Measurements from ENCODE around the gene SEC14L1.
"Not testable (repeated sequence)": the region's sequence is repeated elsewhere in the genome, so short reads cannot be mapped to it uniquely, and the experiment has no call there.

Gene SEC14L1

DNA sequence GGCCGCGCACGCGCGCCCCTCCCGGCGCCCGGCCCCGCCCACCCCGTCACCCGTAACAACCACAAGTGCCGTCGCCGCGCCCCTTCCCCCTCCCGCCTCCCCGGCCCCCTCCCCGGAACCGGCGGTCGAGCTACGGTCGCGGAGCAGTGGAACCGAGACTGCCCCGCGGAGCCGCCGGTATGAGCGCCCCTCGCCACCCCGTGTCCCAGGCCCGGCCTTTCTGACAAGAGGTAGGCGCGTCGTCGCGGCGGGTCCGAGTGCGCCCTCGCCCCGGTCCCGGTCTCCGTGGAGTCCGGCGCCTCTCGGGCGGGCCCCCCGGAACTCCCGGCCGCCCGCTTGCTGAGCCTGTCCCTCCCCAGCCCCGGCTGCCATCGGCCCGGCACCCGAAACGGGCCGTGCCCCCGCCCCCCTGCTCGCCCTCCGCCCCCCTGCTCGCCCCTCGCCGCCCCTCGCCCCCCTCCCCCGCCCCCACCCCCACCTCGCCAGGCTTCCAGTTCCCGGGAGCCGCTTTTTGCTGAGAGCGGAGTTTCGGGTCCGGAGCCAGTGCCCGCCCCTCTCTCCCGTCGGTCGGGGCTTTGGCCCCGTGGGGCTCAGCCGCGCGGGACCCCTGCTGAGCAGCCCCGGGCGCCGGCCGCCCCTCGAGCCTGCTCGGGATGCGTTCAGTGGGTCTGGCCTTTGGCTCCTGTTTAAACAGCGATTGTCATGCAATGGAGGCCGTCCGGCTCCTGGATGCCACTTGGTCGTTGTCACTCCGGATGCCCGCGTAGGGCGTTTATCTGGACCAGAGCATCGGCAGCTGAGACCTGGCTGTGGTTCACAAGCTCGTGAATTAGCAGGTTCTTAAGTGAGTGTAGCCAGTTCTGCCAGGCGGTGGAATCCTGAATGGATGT lies at the start of gene SEC14L1:
Gene SEC14L1 (plus strand): TSS at position 92 of the 890 bp plus-strand sequence. CDS start 2,628 bp downstream, outside the sequence.
- DNase-seq (ENCODE audit: low read depth in 2 of 2), result peak in 1 of 2 donors; percentile 14

DNA sequence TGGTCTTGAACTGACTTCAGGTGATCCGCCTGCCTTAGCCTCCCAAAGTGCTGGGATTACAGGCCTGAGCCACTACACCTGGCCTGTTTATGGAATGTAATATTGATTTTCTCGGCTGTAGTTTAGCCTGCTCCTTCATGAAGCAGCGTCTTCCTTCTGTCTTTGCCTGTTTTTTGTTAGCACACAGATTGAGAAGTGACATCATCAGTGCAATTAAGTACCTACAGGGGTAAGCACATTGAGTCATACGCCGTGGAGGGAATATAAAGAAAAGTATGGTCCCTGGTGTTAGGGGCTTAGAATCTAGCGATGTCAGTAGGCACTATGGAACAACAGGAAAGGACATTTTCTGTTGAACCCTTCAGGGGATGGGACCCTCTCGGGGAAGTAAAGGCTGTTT lies 48.7 kb upstream of the SEC14L1 start:
- no peak for DNase-seq (ENCODE audit: low read depth in 2 of 2)

GRCh38 chr17:77095461-77095860 lies 45.3 kb upstream of the SEC14L1 start:
- no peak for DNase-seq (ENCODE audit: low read depth in 2 of 2)

- no peak for DNase-seq (ENCODE audit: low read depth in 2 of 2)
Measured at GRCh38 chr17:77096570-77097214, 44.1 kb upstream of the SEC14L1 start.

DNA sequence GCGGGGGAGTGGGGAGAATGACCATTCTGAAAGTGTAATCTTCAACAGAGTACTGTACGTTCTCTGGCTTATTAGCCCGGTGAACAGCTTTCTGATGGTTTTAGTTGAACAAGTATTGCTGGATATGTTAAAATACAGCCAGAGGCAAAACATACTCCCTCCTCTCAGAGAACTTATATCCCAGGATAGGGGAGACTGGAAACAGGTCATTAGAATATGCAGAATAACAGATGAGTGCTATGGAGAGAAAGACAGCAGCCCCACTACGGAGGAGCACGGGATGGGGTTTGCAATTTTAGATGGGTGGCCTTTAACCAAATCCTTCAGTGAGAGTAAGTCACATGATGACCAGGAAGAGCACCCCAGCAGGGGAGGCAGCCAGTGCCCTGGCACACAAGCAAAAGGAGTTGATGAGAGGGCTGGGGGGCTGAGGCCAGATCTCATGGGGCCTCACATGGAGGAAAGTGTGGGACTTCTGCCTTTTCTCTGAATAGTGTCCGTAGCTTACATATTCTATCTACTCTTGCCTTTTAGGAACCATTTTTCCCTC lies 43.1 kb upstream of the SEC14L1 start:
- no peak for DNase-seq (ENCODE audit: low read depth in 2 of 2)

- no peak for DNase-seq (ENCODE audit: low read depth in 2 of 2)
Measured at GRCh38 chr17:77098884-77099545, 41.8 kb upstream of the SEC14L1 start.

DNA sequence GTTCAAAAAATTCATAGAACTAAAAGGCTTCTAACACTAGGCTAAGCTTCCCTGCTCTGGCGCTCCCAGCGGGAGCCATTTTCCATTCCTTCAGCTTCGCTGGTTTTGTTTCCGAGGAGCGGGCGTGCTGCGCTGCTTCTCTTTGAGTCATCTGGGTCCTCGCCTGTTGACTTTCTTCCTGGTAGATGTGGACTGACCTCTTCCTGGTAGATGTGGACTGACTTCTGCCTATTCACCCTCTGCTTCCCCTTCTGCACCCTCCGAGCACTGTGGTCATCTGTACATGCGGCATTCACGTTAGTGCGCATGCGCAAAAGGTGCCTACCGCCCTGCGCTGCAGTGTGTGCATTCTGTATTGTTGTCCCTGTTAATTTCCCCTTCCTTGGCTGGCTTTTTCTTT lies 40.8 kb upstream of the SEC14L1 start:
- no peak for DNase-seq (ENCODE audit: low read depth in 2 of 2)

DNA sequence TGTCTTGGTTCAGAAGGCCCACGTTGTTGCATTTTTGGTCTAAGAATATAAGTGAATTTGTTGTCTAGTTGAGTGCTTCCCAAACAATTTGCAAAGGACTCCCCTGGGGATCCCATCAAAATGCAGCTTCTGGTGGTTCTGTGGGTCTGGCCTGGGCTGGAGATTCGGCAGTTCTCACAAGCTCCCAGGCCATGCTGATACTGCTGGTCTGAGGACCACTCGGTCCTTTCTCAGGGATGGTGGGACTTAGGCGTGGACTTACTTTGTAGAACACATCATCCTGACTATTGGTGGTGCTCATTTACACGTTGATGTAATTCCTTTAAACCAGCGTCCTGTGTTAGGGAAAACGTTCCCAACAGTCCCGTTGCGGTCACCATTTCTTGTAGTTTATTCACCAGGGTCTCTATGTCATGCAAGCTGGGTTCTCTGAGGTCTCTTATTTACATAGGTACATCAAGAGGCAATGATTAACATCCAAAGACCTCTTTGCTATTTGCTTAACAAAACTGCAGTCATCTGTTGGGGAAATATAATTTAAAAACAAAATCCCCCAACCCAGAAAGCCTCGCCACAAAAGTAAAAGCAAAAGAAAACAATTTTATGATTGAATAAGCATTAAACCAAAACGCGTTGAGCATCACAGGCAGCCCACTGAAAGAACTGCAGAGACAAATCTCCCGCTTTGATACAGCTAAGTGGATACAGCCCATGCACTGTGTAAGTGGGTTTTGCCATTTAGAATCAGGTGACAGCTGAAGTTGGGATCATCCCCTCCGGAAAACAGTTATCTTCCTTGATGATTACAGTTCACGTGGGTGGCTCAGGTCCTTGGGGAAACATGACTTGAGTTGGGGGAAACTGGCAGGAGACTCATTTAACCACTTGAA lies 39.0 kb upstream of the SEC14L1 start:
- no peak for DNase-seq (ENCODE audit: low read depth in 2 of 2)

DNA sequence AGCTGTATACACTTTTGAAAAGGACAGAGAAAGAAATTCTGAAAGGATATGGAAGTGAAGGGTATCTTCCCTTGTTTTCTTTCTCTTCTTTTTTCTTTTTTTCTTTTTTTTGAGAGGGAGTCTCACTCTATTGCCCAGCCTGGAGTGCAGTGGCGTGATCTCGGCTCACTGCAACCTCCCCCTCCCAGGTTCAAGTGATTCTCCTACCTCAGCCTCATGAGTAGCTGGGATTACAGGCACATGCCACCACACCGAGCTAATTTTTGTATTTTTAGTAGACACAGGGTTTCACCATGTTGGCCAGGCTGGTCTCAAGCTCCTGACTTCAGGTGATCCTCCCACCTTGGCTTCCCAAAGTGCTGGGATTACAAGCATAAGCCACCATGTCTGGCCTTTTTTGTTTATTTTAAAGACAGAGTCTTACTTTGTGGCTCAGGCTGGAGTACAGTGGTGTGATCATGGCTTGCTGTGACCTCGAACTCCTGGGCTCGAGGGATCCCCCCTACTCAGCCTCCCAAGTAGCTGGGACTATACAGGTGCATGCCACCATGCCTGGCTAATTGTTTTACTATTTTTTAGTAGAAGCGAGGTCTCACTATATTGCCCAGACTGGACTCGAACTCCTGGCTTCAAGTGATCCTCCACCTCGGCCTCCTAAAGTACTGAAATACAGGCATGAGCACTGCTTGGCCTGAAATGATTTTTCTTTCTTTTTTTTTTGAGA lies 38.2 kb upstream of the SEC14L1 start:
- DNase-seq (ENCODE audit: low read depth in 2 of 2), result not testable (repeated sequence)

DNA sequence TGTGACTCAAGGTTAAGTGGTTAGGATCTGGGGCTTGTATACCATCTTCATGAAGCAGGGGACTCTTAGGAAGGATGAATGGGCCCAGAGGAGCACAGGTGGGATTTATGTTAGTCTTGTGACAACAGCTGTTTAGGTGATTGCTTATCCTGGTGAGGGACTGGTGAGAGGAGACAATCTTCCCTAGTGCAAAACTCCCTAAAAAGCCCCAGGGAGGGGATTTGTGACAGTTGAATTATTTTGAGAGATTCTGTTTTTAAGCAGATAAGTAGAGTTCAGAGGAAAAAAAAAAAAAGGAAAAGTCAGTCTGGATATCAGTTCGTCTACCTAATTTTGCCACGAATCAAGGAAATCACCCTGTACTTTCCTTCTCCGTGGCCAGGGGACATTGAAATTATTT lies 35.1 kb upstream of the SEC14L1 start:
- DNase-seq (ENCODE audit: low read depth in 2 of 2), result no peak

DNA sequence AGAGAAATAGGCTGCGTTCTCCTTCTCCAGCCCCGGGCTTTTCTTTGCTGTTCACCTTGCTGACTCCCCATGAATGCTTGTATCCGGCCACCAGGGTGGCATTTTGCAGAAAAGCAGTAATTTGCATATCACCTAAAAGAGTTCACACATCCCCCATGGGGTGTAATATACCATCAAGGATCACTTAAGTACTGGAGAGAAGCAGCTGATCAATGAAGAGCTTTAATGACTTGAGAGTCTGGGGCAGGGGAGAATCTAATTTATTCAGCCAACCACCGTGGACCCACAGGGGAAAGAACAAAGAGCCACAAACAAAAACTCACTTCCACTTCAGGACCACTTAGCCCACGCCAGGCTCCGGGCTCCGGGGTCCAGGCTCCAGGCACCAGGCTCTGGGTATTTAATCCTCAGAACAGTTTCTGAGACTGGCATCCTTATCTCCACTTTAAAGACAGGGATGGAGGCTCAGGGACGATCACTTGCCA lies 33.9 kb upstream of the SEC14L1 start:
- no peak for DNase-seq (ENCODE audit: low read depth in 2 of 2)

DNA sequence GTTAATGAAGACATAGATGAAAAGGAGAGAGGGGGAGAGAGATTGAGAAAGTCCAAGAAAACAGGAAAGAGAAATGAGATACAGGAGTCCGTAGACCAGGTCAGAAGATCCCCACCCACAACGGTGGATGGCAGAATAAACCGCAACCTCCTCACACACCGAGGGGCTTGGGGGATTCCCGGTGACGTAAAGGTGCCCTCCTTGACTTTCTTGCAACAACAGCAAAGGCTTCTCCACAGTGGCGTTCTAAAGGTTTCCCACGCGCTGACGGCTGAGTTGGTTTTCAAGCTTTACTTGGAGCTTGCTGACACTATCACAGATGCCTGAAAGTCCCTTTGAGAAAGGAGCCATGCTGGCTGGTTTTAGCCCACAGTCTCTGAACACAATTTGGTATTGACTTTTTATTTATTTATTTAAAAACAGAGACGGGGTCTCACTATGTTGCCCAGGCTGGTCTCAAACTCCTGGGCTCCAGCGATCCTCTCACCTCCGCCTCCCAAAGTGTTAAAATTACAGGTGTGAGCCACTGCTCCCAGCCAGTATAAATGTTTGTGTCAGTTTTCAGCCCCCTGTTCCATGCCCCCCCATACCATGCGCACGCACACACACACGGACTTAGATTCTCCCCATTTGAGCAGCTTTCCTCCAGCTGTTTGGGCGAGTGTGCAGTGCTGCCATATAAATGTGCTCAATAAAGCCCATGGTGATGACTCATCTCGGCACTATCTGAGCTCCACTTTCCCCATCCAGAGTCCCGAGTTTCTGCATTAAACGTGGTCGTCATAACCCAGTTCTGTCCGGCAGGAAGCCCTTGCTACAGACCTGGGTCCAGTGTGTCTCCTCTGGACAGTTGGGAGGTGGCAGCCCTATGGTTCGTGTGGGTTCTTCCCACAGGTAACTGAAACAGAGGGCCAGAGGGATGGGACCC lies 33.0 kb upstream of the SEC14L1 start:
- peak in 1 of 2 donors; percentile 49 for DNase-seq (ENCODE audit: low read depth in 2 of 2)

- no peak for DNase-seq (ENCODE audit: low read depth in 2 of 2)
Measured at GRCh38 chr17:77109159-77109759, 31.5 kb upstream of the SEC14L1 start.

GRCh38 chr17:77109764-77110359 lies 30.9 kb upstream of the SEC14L1 start:
- DNase-seq (ENCODE audit: low read depth in 2 of 2), result no peak

DNA sequence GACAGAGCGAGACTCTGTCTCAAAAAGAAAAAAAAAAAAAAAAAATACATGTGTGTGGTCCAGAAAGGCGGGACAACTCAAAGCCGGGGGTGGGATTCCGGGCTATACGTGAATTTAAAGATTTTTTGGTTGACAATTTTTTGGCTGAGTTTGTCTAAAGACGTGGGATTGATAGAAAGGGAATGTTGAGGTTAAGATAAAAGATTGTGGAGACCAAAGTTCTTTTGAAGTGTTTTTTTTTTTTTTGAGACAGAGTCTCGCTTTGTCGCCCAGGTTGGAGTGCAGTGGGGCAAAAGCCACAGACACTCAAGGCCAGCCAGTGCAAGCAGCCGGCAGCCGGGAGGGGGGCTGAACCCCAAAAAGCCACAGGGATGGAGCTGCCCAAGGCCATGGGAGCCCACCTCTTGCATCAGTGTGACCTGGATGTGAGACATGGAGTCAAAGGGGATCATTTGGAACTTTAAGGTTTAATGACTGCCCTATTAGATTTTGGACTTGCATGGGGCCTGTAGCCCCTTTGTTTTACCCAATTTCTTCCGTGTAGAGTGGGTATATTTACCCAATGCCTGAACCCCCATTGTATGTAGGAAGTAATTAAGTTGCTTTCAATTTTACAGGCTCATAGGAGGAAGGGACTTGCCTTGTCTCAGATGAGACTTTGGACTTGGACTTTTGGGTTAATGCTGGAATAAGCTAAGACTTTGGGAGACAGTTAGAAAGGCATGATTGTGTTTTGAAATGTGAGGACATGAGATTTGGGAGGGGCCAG lies 29.4 kb upstream of the SEC14L1 start:
- DNase-seq (ENCODE audit: low read depth in 2 of 2), result not testable (repeated sequence)

- DNase-seq (ENCODE audit: low read depth in 2 of 2), result no peak
Measured at GRCh38 chr17:77111934-77112296, 28.9 kb upstream of the SEC14L1 start.

DNA sequence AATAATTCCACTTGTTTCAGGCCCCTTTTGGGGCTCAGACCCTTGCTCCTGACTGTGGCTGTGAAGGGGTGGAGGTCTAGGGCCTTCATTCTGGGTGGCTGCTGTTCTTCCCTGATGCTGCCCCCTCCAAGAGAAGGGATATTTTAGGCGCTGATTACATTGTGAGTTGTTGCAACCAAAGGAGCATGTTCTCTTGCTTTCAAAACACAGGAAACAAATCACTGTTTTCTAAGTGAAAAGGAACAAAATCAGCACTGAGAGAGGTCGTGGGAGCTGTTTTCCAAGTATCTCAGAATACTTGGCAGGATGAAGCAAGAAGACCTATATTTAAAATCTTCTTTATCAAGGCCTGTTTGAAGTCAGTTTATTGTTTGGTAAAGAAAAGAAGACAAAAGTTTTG lies 25.3 kb upstream of the SEC14L1 start:
- DNase-seq (ENCODE audit: low read depth in 2 of 2), result no peak

GRCh38 chr17:77115947-77116346 lies 24.8 kb upstream of the SEC14L1 start:
- no peak for DNase-seq (ENCODE audit: low read depth in 2 of 2)

Measured in stimulated activated CD4-positive, alpha-beta T cell treated with anti-CD3 and anti-CD28 coated beads, Interleukin-15, amount 100 ng/mL, for 48 hours (primary cell).